ENCODE measurements around the gene GNAZ. TPM values are rescaled to one million over a fixed set of nuclear protein-coding genes. Genes with fewer than 3 reads are reported as not detected.
A peak's percentile ranks its signal among the peaks of the same experiment; 100 is the strongest.

Gene GNAZ
- total and polyA plus RNA-seq, 12 donors = 1.3 to 4.2 (median 2.3) TPM

GRCh38 chr22:23069502-23070357, 589 bp upstream of the GNAZ start:
- peak overlapping the region in 9 of 10 donors; percentile 37 to 85 (median 63) for H3K4me3 ChIP-seq
- H3K27me3 ChIP-seq = peaks cover 0 to 36% (median 0%) of the 10 kb centered on the region in 7 donors
- TF ChIP-seq CTCF (IDR thresholded peaks at IDR 0.05) = no peak
- peak overlapping the region in 4 of 10 donors; percentile 15 to 59 (median 53) for H3K27ac ChIP-seq
- ATAC-seq (peak; percentile 94 to 98 (median 96)), DNase-seq (peak; percentile 91 to 95)
- H3K36me3 ChIP-seq = no peaks in the 10 kb centered on the region
- peaks cover 0 to 42% (median 20%) of the 10 kb centered on the region in 9 donors for H3K4me1 ChIP-seq
- WGBS, 2 donors = 2 to 3% methylated on average over 46 to 74 of the region's 74 CpGs
- intact Hi-C loops (cut with DNase I) = loop anchor here in 3 of 10 donors (5.0 to 10.0 kb wide), 3 partner anchors 38 to 107 kb away; no protein-coding TSS in a partner anchor
- no peaks in the 10 kb centered on the region for H3K9me3 ChIP-seq

DNA sequence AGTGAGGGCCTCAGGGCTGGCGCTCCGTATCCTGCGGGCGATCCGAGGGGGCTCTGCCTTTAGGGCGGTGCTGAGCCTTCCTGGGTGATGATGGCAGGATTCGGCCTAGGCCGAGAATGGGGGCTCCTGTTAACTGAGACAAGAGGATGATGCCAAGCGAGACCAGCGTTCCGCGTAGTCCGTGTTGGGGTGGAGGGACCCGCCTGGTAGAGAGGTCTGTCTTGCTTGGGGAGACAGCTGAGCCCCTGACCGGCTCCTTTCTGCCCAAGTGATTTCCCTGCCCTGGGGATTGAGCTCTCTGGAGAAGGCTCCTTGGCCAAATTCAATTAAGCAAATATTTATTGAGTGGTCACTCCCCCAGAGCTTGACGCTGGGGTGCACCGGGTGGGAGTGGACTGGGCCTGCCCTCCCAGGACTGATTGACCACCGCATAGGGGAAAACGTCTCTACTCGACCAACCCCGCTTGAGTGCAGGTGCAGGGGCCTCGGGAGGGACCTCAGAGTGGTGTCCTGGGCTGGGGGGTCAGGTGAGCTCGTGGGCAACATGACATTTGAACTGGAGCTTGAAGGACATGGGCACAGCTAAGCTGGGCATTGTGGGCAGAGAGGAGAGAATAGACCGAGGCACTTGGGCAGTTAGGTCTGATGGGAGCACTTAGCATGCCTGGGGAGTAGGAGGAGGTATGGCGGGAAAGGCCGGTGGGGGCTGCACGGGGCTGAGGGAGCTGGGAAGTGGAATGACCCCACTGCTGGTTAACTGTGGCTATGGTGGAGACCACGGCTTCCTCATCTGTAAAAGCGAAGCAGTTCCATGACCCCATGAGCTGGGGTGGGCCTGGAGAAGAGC, 1.1 kb downstream of the GNAZ start:
- no peak for TF ChIP-seq CTCF (IDR thresholded peaks at IDR 0.05)
- WGBS, 2 donors = 77 to 81% methylated on average over 29 of the region's 29 CpGs
- H3K4me3 ChIP-seq = peak overlapping the region in 8 of 10 donors; percentile 57 to 64 (median 60)
- H3K27me3 ChIP-seq = peaks cover 0 to 36% (median 0%) of the 10 kb centered on the region in 7 donors
- H3K36me3 ChIP-seq = no peaks in the 10 kb centered on the region
- peak overlapping the region in 1 of 10 donors; percentile 25 for H3K27ac ChIP-seq
- no peaks in the 10 kb centered on the region for H3K9me3 ChIP-seq
- ATAC-seq (no peak), DNase-seq (peak in 1 of 2 donors; percentile 8)
- intact Hi-C loops (cut with DNase I) = no loop called here
- H3K4me1 ChIP-seq = peaks cover 0 to 42% (median 20%) of the 10 kb centered on the region in 9 donors

- no peak for TF ChIP-seq CTCF (IDR thresholded peaks at IDR 0.05)
- no peak for ATAC-seq
- H3K36me3 ChIP-seq = no peaks in the 10 kb centered on the region
- peaks cover 0 to 40% (median 17%) of the 10 kb centered on the region in 9 donors for H3K4me1 ChIP-seq
- WGBS, 2 donors = 92 to 95% methylated on average over 11 of the region's 11 CpGs
- no peak for DNase-seq
- peaks cover 0 to 36% (median 0%) of the 10 kb centered on the region in 7 donors for H3K27me3 ChIP-seq
- H3K27ac ChIP-seq = no peak overlapping the region
- H3K9me3 ChIP-seq = no peaks in the 10 kb centered on the region
- intact Hi-C loops (cut with DNase I) = no loop called here
- no peak overlapping the region for H3K4me3 ChIP-seq
These were observed 2.0 kb downstream of the GNAZ start for GRCh38 chr22:23072077-23072910.
